GM23338 (cell line): ENCODE measurements around the gene TWIST2.

Experiments
- CREB1 ChIP-seq: fragments of 250-450 bp; sonication (Bioruptor Pico); IDR thresholded peaks from 2 replicates; pipeline ENCODE4 v1.5.0; 2020; ENCODE audit warnings: low read depth, mild to moderate bottlenecking, moderate library complexity
- CTCF ChIP-seq, 2 experiments: fragments of 200-600 bp in 1 of 2; sonication (generic) in 1 of 2; conservative IDR thresholded peaks; 2 replicates each; pipeline versions ENCODE4 v1.5.1 to v1.6.1; 2016 to 2017; ENCODE audit warnings: antibody characterized with exemption in 2 of 2, low read depth in 2 of 2, mild to moderate bottlenecking in 2 of 2, moderate library complexity in 1 of 2
- EZH2 ChIP-seq: fragments of 200-600 bp; sonication (generic); IDR thresholded peaks from one replicate; pipeline ENCODE4 v1.8.0; 2017; ENCODE audit warnings: antibody characterized with exemption, mild to moderate bottlenecking, low read depth; ENCODE audit not compliant: unreplicated experiment
- EZH2phosphoT487 ChIP-seq: fragments of 200-600 bp; sonication (generic); IDR thresholded peaks from one replicate; pipeline ENCODE4 v1.8.1; 2018; ENCODE audit warnings: antibody characterized with exemption; ENCODE audit not compliant: unreplicated experiment
- JUNB ChIP-seq: IDR thresholded peaks from one replicate; pipeline ENCODE4 v1.6.1; 2016; ENCODE audit warnings: antibody characterized with exemption; ENCODE audit not compliant: unreplicated experiment
- NANOG ChIP-seq: IDR thresholded peaks from 2 replicates; pipeline ENCODE4 v1.6.1; 2016; ENCODE audit warnings: antibody characterized with exemption, borderline replicate concordance
- POLR2AphosphoS5 ChIP-seq: IDR thresholded peaks from 2 replicates; pipeline ENCODE4 v1.6.1; 2016; ENCODE audit warnings: antibody characterized with exemption, low read depth
- TF ChIP-seq, protein P1 (sequence below): IDR thresholded peaks from one replicate; pipeline ENCODE4 v1.6.1; 2018; ENCODE audit warnings: antibody characterized with exemption; ENCODE audit not compliant: unreplicated experiment

- no peak for TF ChIP-seq CTCF (conservative IDR thresholded peaks at IDR 0.05; ENCODE audit: low read depth in 2 of 2)
- no peak for TF ChIP-seq POLR2AphosphoS5
- no peak for TF ChIP-seq EZH2
- TF ChIP-seq CREB1 (CRISPR knock-in tag), result no peak
- TF ChIP-seq NANOG, result no peak
- TF ChIP-seq EZH2phosphoT487, result no peak
- no peak for TF ChIP-seq JUNB
- TF ChIP-seq, protein P1, sequence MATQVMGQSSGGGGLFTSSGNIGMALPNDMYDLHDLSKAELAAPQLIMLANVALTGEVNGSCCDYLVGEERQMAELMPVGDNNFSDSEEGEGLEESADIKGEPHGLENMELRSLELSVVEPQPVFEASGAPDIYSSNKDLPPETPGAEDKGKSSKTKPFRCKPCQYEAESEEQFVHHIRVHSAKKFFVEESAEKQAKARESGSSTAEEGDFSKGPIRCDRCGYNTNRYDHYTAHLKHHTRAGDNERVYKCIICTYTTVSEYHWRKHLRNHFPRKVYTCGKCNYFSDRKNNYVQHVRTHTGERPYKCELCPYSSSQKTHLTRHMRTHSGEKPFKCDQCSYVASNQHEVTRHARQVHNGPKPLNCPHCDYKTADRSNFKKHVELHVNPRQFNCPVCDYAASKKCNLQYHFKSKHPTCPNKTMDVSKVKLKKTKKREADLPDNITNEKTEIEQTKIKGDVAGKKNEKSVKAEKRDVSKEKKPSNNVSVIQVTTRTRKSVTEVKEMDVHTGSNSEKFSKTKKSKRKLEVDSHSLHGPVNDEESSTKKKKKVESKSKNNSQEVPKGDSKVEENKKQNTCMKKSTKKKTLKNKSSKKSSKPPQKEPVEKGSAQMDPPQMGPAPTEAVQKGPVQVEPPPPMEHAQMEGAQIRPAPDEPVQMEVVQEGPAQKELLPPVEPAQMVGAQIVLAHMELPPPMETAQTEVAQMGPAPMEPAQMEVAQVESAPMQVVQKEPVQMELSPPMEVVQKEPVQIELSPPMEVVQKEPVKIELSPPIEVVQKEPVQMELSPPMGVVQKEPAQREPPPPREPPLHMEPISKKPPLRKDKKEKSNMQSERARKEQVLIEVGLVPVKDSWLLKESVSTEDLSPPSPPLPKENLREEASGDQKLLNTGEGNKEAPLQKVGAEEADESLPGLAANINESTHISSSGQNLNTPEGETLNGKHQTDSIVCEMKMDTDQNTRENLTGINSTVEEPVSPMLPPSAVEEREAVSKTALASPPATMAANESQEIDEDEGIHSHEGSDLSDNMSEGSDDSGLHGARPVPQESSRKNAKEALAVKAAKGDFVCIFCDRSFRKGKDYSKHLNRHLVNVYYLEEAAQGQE, result no peak
Measured at GRCh38 chr2:238865744-238866355, 18.0 kb downstream of the TWIST2 start.
